Right lobe of liver (tissue), 6 donors: ENCODE results near the gene USP17L17. TPM values are rescaled to one million over a fixed set of nuclear protein-coding genes. Genes with fewer than 3 reads are reported as not detected.
A peak's percentile ranks its signal among the peaks of the same experiment; 100 is the strongest.
"Not testable (repeated sequence)": the region's sequence is repeated elsewhere in the genome, so short reads cannot be mapped to it uniquely, and the experiment has no call there.

Source experiments
- ATAC-seq, 4 donors: fragments of 200-7000 bp; cut with Tn5 transposase; one replicate each; pipeline ENCODE4 v1.9.1; 2020; ENCODE audit warnings: mild to moderate bottlenecking in 4 of 4, moderate library complexity in 4 of 4
- DNase-seq, 3 donors: peaks; one replicate each; pipeline ENCODE4 v3.0.0-alpha.2; 2020
- H3K27ac ChIP-seq, 3 donors: fragments of 200-600 bp; one replicate each; pipeline ENCODE4 v1.8.0; 2022
- H3K27me3 ChIP-seq, 2 donors: fragments of 200-600 bp; one replicate each; pipeline ENCODE4 v1.8.0; 2022
- H3K36me3 ChIP-seq, 4 donors: fragments of 200-600 bp; sonication (generic) in 1 of 4; one replicate each; pipeline versions ENCODE4 v1.5.1 to v1.8.0; 2017 to 2022; ENCODE audit warnings: control low read depth in 1 of 4
- H3K4me1 ChIP-seq, 4 donors: fragments of 200-600 bp; sonication (generic) in 1 of 4; one replicate each; pipeline versions ENCODE4 v1.5.1 to v1.8.0; 2017 to 2022; ENCODE audit warnings: control low read depth in 1 of 4
- H3K4me3 ChIP-seq, 3 donors: fragments of 200-600 bp; one replicate each; pipeline ENCODE4 v1.8.0; 2022
- H3K9me3 ChIP-seq, 4 donors: fragments of 200-600 bp; sonication (generic) in 1 of 4; one replicate each; pipeline versions ENCODE4 v1.5.1 to v1.8.0; 2017 to 2022; ENCODE audit warnings: control low read depth in 1 of 4
- WGBS: methylation state at CpG from one replicate; pipeline ENCODE4 v1.1.6; 2018; ENCODE audit warnings: low coverage, low lambda C conversion rate; ENCODE audit not compliant: insufficient coverage; ENCODE audit errors: missing lambda C conversion rate; 5-methylcytosine and 5-hydroxymethylcytosine counted together
- intact Hi-C, 2 donors: fragments of 100-400 bp; cut with DNase I; formaldehyde crosslinking; loops; one replicate each; pipeline versions ENCODE4 v1.11.2 to v1.14.1; 2022
- total RNA-seq, 6 experiments: library from RNA; depleted of rRNA in 2 of 6; stranded (reverse); fragments of >200 nt in 2 of 6; fragmentation: NEBNext Ultra II Directional in 3 of 6; extraction: Animal tissue kit (Norgen Biotek cat#: 25700) in 3 of 6; gene quantifications; one replicate each; pipeline versions ENCODE4 v1.1.0 to v1.2.4, GENCODE V29; 2016 to 2023
- donor health status: DM: no; HTN: yes; CAD: no.
- donor health status: DM: no; HTN: no; CAD: no.
- donor health status: DM: no; HTN: no; CAD: no.
- donor health status: DM: no; HTN: yes; CAD: no.
- donor health status: DM: no; HTN: yes; CAD: no.

USP17L17 gene
- total RNA-seq, 6 experiments from 2014 or later: not detected

DNA sequence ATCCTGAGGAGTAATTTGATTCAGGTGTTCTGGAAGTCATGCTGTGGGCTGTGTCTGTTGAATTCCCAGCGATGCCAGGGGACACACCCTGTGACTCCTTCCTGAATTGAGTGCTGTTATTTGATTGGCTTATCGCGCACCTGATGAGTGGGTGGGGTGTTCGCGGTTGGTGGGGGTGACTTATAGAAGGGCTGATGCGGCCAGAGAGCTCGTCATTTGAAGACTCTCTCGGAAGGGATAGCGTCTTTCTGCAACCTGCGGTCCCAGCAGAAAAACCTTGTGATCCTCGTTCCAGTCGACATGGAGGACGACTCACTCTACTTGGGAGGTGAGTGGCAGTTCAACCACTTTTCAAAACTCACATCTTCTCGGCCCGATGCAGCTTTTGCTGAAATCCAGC is 14.1 kb downstream of the USP17L17 start, which contains the start of gene USP17L20:
TSS of gene USP17L20 (plus strand) at position 301 of the 400 bp plus-strand sequence. CDS start at position 301, 0 bp downstream.
- no CpG with 5 or more reads among the region's 15 CpGs for WGBS
- DNase-seq: not testable (repeated sequence)

DNA sequence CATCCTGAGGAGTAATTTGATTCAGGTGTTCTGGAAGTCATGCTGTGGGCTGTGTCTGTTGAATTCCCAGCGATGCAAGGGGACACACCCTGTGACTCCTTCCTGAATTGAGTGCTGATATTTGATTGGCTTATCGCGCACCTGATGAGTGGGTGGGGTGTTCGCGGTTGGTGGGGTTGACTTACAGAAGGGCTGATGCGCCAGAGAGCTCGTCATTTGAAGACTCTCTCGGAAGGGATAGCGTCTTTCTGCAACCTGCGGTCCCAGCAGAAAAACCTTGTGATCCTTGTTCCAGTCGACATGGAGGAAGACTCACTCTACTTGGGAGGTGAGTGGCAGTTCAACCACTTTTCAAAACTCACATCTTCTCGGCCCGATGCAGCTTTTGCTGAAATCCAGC is 18.9 kb downstream of the USP17L17 start, which contains the start of gene USP17L21:
TSS of gene USP17L21 (plus strand) at position 301 of the 400 bp plus-strand sequence. CDS start at position 301, 0 bp downstream.
- intact Hi-C loops, H3K9me3 ChIP-seq, DNase-seq, H3K4me1 ChIP-seq, H3K27me3 ChIP-seq, H3K4me3 ChIP-seq, ATAC-seq, H3K27ac ChIP-seq, H3K36me3 ChIP-seq: not testable (repeated sequence)
- WGBS: no CpG with 5 or more reads among the region's 13 CpGs

More for the DNA sequence above, 14.1 kb downstream of the USP17L17 start, which contains the start of gene USP17L20:
- H3K36me3 ChIP-seq, intact Hi-C loops, ATAC-seq, H3K27me3 ChIP-seq, H3K4me3 ChIP-seq, H3K9me3 ChIP-seq, H3K4me1 ChIP-seq, H3K27ac ChIP-seq: not testable (repeated sequence)

DNA sequence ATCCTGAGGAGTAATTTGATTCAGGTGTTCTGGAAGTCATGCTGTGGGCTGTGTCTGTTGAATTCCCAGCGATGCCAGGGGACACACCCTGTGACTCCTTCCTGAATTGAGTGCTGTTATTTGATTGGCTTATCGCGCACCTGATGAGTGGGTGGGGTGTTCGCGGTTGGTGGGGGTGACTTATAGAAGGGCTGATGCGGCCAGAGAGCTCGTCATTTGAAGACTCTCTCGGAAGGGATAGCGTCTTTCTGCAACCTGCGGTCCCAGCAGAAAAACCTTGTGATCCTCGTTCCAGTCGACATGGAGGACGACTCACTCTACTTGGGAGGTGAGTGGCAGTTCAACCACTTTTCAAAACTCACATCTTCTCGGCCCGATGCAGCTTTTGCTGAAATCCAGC is 23.6 kb downstream of the USP17L17 start, which contains the start of gene USP17L22:
TSS of gene USP17L22 (plus strand) at position 301 of the 400 bp plus-strand sequence. CDS start at position 301, 0 bp downstream.
- WGBS: no CpG with 5 or more reads among the region's 15 CpGs
- H3K27ac ChIP-seq, ATAC-seq, H3K27me3 ChIP-seq, H3K4me3 ChIP-seq, intact Hi-C loops, DNase-seq, H3K9me3 ChIP-seq, H3K36me3 ChIP-seq, H3K4me1 ChIP-seq: not testable (repeated sequence)

DNA sequence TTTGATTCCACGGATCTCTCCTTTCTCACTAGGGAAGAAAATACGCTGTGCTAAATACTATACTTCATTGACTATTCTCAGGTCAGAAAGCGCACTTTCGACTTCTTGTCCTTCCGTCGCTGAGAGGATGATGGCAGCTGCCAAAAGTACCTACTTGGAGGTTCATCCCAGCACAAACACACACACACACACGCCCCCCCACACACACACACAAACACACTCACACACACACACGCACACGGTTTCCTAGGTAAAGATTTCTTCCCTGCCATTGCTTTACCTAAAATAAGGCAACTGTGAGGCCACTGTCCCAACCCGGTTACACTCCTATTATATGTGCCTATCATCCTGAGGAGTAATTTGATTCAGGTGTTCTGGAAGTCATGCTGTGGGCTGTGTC is 28.0 kb downstream of the USP17L17 start:
- H3K4me3 ChIP-seq, H3K27ac ChIP-seq, ATAC-seq, H3K9me3 ChIP-seq, H3K4me1 ChIP-seq, H3K36me3 ChIP-seq, H3K27me3 ChIP-seq, intact Hi-C loops: not testable (repeated sequence)
- WGBS: 70% methylated on average over 8 of the region's 10 CpGs
- DNase-seq: peak; percentile 56 to 71 (median 64)

Other genes with a start within 250 kb of the USP17L17 start
- gene FAM90A26, start 73.5 kb upstream of the USP17L17 start, total RNA-seq: not detected
- not detected for gene USP17L10, start 33.2 kb upstream of the USP17L17 start, total RNA-seq
- not detected for gene USP17L11, start 28.5 kb upstream of the USP17L17 start, total RNA-seq
- not detected for gene USP17L12, start 23.7 kb upstream of the USP17L17 start, total RNA-seq
- not detected for gene USP17L13, start 19.0 kb upstream of the USP17L17 start, total RNA-seq
- gene USP17L15, start 9.5 kb upstream of the USP17L17 start, total RNA-seq: not detected
- gene USP17L18, start 4.8 kb downstream of the USP17L17 start, total RNA-seq: not detected
- not detected for gene USP17L19, start 9.5 kb downstream of the USP17L17 start, total RNA-seq
- not detected for gene USP17L20, start 14.2 kb downstream of the USP17L17 start, total RNA-seq
- not detected for gene USP17L21, start 19.0 kb downstream of the USP17L17 start, total RNA-seq
- not detected for gene USP17L22, start 23.7 kb downstream of the USP17L17 start, total RNA-seq
- gene USP17L24, start 81.3 kb downstream of the USP17L17 start, total RNA-seq: not detected
- not detected for gene USP17L25, start 86.0 kb downstream of the USP17L17 start, total RNA-seq
- gene USP17L26, start 90.8 kb downstream of the USP17L17 start, total RNA-seq: not detected
- not detected for gene USP17L5, start 95.5 kb downstream of the USP17L17 start, total RNA-seq
- gene USP17L27, start 100.3 kb downstream of the USP17L17 start, total RNA-seq: not detected
- gene USP17L28, start 105.0 kb downstream of the USP17L17 start, total RNA-seq: not detected
- gene USP17L29, start 109.8 kb downstream of the USP17L17 start, total RNA-seq: not detected
- not detected for gene USP17L30, start 119.2 kb downstream of the USP17L17 start, total RNA-seq
- gene DEFB131A, start 200.5 kb downstream of the USP17L17 start, total RNA-seq: not detected